ENCODE measurements around the gene SERPINC1.
A peak's percentile ranks its signal among the peaks of the same experiment; 100 is the strongest.

Gene SERPINC1

DNA sequence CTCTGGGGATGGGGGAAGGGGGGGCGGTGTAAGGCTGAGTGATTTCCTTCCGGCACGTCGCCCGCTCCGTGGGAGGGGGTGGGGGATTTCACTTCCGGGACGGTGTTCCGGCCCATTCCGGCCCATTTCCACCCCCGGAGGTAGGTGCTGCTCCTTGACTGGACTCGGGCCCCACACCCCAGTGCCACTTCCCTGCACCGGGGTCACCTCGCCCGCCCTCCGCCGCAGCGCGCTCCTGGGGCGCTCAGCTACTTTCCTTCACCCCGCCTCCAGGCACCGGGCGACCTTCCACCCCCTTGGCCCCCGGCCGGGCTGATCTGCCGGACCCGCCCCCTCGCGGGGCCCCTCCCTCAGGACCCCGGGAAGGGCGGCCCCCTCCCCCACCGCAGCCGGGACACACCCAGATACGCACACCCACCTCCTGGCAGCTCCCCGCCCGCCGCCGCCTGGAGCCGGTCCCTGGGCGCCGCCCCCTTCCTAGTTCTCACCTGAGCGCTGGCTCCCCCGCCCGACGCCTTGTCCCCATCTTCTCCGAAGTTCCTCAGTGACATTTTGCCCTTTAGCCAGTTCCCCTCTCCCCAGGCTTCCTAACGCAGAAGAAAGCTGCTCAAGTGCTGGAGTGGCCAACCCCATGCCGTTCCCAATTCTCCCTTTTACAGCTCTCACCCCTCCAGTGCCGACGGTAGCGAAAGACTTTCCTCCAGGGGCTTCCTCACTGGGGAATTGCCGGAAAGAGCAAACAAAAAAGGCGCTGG, 48.7 kb downstream of the SERPINC1 start, which contains the start of gene ZBTB37:
ZBTB37 (plus strand) TSS at position 115 of the 755 bp plus-strand sequence. CDS start 1,846 bp downstream, outside the sequence.
- peak within 1 kb of the TSS; percentile 89 to 99 (median 93) for H3K4me3 Mint-ChIP-seq
- no peaks in the 10 kb centered on the region for H3K27me3 Mint-ChIP-seq (ENCODE audit: low read depth)
- H3K4me1 Mint-ChIP-seq = peaks cover 57% of the 10 kb centered on the region
- peak within 1 kb of the TSS; percentile 87 to 97 (median 94) for H3K27ac Mint-ChIP-seq
- TF ChIP-seq, protein P1, sequence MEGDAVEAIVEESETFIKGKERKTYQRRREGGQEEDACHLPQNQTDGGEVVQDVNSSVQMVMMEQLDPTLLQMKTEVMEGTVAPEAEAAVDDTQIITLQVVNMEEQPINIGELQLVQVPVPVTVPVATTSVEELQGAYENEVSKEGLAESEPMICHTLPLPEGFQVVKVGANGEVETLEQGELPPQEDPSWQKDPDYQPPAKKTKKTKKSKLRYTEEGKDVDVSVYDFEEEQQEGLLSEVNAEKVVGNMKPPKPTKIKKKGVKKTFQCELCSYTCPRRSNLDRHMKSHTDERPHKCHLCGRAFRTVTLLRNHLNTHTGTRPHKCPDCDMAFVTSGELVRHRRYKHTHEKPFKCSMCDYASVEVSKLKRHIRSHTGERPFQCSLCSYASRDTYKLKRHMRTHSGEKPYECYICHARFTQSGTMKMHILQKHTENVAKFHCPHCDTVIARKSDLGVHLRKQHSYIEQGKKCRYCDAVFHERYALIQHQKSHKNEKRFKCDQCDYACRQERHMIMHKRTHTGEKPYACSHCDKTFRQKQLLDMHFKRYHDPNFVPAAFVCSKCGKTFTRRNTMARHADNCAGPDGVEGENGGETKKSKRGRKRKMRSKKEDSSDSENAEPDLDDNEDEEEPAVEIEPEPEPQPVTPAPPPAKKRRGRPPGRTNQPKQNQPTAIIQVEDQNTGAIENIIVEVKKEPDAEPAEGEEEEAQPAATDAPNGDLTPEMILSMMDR (IDR thresholded peaks at IDR 0.05; ENCODE audit: unreplicated experiment in 3 of 3) = no peak
- H3K9me3 Mint-ChIP-seq = no peaks in the 10 kb centered on the region
- H3K36me3 Mint-ChIP-seq (ENCODE audit: low read depth) = peaks cover 56% of the 10 kb centered on the region

- Mint-ChIP-seq H3K4me3 (peak within 1 kb of the TSS; percentile 89 to 99 (median 93)), H3K9me3 (no peaks in the 10 kb centered on the region), H3K4me1 (peaks cover 51% of the 10 kb centered on the region), H3K36me3 (ENCODE audit: low read depth) (peaks cover 55% of the 10 kb centered on the region), H3K27me3 (ENCODE audit: low read depth) (no peaks in the 10 kb centered on the region), H3K27ac (peak within 1 kb of the TSS; percentile 87 to 97 (median 94))
- TF ChIP-seq, protein P1 (IDR thresholded peaks at IDR 0.05; ENCODE audit: unreplicated experiment in 3 of 3) = no peak
Measured at GRCh38 chr1:173867753-173868265, 49.3 kb downstream of the SERPINC1 start, which contains the start of gene GAS5. GAS5 (minus strand) TSS chr1:173867989.

GRCh38 chr1:173867141-173867752, 49.9 kb downstream of the SERPINC1 start:
- Mint-ChIP-seq H3K27me3 (ENCODE audit: low read depth) (no peaks in the 10 kb centered on the region), H3K4me1 (peaks cover 51% of the 10 kb centered on the region), H3K36me3 (ENCODE audit: low read depth) (peaks cover 55% of the 10 kb centered on the region), H3K27ac (peak overlapping the region; percentile 87 to 97 (median 94)), H3K4me3 (peak overlapping the region; percentile 89 to 99 (median 93)), H3K9me3 (no peaks in the 10 kb centered on the region)
- TF ChIP-seq, protein P1 (IDR thresholded peaks at IDR 0.05; ENCODE audit: unreplicated experiment in 3 of 3) = no peak

- no peaks in the 10 kb centered on the region for H3K27me3 Mint-ChIP-seq (ENCODE audit: low read depth)
- peaks cover 57% of the 10 kb centered on the region for H3K36me3 Mint-ChIP-seq (ENCODE audit: low read depth)
- peak overlapping the region; percentile 89 to 99 (median 93) for H3K4me3 Mint-ChIP-seq
- H3K27ac Mint-ChIP-seq = peak overlapping the region; percentile 87 to 97 (median 94)
- H3K9me3 Mint-ChIP-seq = no peaks in the 10 kb centered on the region
- peaks cover 49% of the 10 kb centered on the region for H3K4me1 Mint-ChIP-seq
- TF ChIP-seq, protein P1 (IDR thresholded peaks at IDR 0.05; ENCODE audit: unreplicated experiment in 3 of 3) = no peak
Measured at GRCh38 chr1:173866413-173867115, 50.6 kb downstream of the SERPINC1 start.

- Mint-ChIP-seq H3K9me3 (no peaks in the 10 kb centered on the region), H3K27ac (peak overlapping the region; percentile 87 to 97 (median 94)), H3K36me3 (ENCODE audit: low read depth) (peaks cover 54% of the 10 kb centered on the region), H3K4me3 (peak overlapping the region; percentile 89 to 99 (median 93)), H3K27me3 (ENCODE audit: low read depth) (no peaks in the 10 kb centered on the region), H3K4me1 (peaks cover 42% of the 10 kb centered on the region)
- TF ChIP-seq, protein P1 (IDR thresholded peaks at IDR 0.05; ENCODE audit: unreplicated experiment in 3 of 3) = no peak
Measured at GRCh38 chr1:173865468-173866164, 51.5 kb downstream of the SERPINC1 start.
